HG03045 (cell line): ENCODE results near the gene HTR1D.

Source experiments
- ATAC-seq: cut with Tn5 transposase; IDR thresholded peaks from one replicate; pipeline ENCODE4 v1.9.1; 2021; ENCODE audit warnings: mild to moderate bottlenecking, moderate library complexity; ENCODE audit not compliant: unreplicated experiment

HTR1D gene

DNA sequence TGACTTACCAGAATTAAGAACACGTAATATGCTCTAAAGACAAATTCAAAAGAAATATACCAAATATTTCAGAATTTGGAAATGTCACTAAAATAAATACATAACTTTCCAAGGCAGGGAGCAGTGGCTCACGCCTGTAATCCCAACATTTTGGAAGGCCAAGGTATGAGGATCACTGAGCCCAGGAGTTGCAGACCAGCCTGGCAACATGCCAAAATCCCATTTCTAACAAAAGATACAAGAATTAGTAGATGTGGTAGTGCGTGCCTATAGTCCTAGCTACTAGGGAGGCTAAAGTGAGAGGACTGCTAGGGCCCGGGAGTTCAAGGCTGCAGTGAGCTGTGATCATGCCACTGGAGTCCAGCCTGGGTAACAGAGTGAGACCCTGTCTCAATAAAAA lies 60.4 kb downstream of the HTR1D start:
- no peak for ATAC-seq

DNA sequence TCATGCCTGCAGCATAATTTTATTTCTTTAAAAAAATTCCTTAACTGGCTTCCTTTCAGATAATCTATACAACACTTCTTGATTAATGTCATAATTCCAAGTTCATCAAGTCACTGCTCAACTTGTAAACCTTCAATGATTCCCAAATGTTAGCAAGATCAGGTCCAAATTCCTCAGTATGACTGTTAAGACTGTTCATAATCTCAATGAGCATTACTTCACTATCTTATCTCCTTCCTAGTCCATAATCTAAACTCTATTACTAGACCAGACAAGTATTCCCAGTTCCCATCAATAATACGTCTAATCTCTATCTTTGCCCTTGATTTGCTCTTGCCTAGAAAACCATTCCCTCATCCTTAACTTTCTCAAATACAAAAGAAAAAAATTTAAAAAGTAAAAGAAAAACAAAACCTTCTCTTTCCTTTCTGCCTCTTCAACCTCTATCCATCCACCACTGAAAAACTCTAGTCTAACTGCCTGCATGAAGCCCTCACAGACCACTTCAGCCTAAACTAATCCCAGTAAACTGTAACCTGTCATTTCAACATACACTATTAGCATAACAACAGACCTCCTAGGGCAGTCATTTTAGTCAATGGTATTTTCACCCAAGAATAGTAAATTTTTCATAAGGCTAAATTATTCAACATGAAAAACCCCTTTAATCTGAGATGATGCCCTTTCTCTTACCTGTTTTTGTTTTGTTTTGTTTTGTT lies 64.2 kb downstream of the HTR1D start:
- ATAC-seq: no peak

DNA sequence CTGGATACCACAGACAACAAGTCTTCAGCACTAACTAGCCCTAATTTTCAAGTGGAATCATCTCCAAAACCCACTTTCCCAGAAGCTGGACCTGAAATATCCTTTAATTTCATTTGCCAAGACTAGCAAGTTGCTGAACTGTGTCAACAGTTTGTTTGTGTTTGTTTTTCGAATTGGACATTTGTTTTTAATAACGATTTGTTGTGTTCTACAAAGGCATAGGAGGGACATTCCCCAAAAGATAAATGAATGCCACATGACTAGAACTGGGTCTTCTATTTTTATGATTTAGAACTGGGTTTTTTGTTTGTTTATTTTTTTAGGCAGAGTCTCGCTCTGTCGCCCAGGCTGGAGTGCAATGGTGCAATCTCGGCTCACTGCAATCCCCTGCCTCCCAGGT lies 66.6 kb downstream of the HTR1D start:
- no peak for ATAC-seq

DNA sequence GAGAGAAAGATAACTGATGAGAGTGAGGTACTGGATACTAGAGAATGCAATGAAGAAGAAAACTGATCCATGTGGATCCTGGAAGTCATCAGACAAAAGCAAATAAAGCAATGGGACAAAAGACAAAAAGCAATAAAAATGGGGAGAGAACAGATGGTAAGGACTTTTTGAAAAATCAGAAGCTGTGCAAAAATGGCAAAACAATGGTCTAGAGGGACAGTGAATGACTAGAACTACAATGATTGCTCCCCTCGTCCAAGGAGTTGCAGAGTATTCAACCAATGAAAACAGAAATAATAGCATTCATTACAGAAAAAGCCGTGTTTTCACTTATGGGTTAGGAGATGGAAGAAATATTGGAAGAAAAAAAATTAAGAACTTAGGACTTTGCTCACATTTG lies 67.2 kb downstream of the HTR1D start:
- ATAC-seq: no peak

DNA sequence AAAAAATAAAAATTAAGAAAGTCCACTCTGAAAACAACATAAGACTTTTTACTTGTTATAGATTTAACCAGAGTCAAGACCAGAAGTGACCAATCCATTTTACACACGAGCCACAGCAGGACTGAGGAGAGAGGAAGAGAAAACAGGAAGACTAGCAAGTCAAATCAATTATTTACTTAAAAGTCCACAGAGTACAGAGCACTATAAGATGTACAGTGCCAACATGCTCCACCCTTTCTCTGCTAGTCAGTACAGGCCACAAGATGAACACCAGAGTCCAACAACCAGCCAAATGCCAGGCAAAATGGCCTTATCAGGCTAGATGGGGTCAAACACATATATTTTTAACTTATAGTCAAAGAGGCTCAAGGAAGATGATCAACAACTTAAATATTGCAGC lies 68.2 kb downstream of the HTR1D start:
- ATAC-seq: no peak

DNA sequence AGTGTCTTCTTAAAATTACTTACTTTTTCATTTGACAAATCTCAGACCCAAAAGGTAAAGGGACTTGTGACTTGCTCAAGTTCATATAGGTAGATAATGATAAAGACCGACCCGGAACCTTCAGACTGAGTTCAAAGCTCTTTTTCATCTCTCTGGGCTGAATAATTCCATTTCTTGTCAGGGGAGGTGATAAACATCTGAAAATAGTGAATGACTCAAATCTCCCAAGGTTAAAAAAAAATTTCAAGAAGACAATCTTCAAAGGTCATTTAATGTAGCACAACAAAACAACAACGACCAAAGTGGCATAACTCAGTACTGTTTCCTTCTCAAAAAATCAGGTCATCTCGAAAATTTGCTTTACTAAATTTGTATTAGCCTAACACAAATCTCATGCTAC lies 69.2 kb downstream of the HTR1D start:
- no peak for ATAC-seq
